AG04450 (cell line): ENCODE data around the gene NGB. TPM values are rescaled to one million over a fixed set of nuclear protein-coding genes. Genes with fewer than 3 reads are reported as not detected.

ENCODE experiments used
- CTCF ChIA-PET: fragments of 300-600, 350-600 bp; formaldehyde crosslinking; extraction: SDS; loops from one replicate; lab custom pipeline; 2022; ENCODE audit warnings: antibody characterized with exemption, inconsistent platforms; lab: Charles Lee
- POLR2A ChIA-PET: fragments of 350-600 bp; formaldehyde crosslinking; extraction: SDS; loops from one replicate; lab custom pipeline; 2021; ENCODE audit warnings: antibody characterized with exemption, inconsistent platforms; lab: Yijun Ruan, JAX
- DNase-seq: peaks from one replicate; pipeline ENCODE4 v3.0.0-alpha.2; 2011; ENCODE audit warnings: low read depth, low spot score
- H3K27ac ChIP-seq: one replicate; pipeline ENCODE4 v1.5.1; 2012; ENCODE audit warnings: low read depth, low read length, control low read depth
- H3K27me3 ChIP-seq: one replicate; pipeline ENCODE4 v1.6.0; 2012; ENCODE audit warnings: low read length; ENCODE audit not compliant: control insufficient read depth, insufficient read depth
- H3K4me3 ChIP-seq: 2 replicates; pipeline ENCODE4 v1.5.1; 2011; ENCODE audit warnings: mild to moderate bottlenecking, low read depth, low read length, control low read depth
- H3K9me3 ChIP-seq: 2 replicates; pipeline ENCODE4 v1.5.1; 2012; ENCODE audit warnings: low read length; ENCODE audit not compliant: control insufficient read depth, insufficient read depth
- CTCF ChIP-seq: IDR thresholded peaks from 2 replicates; pipeline ENCODE4 v1.5.1; 2011; ENCODE audit warnings: low read depth, low read length, control low read depth, inconsistent platforms
- polyA plus RNA-seq: library from polyadenylated mRNA; depleted of rRNA; stranded (reverse); fragments of >200 nt; gene quantifications from 2 replicates; pipeline ENCODE4 v1.2.3, GENCODE V29; 2011; rRNA removed
- small RNA-seq: library from RNA; depleted of rRNA; stranded (forward); fragments of <200 nt; gene quantifications from one replicate; pipeline ENCODE3, GENCODE V24; 2012; ENCODE audit warnings: low read depth; ENCODE audit not compliant: insufficient read length

Gene NGB
- polyA plus RNA-seq, 1 experiment, result not detected

- ChIA-PET POLR2A (no interaction called here), CTCF (no interaction called here)
- no peak for TF ChIP-seq CTCF
- no peak overlapping the region for H3K4me3 ChIP-seq
- H3K27ac ChIP-seq, result no peak overlapping the region
- H3K27me3 ChIP-seq, result no peaks in the 10 kb centered on the region
- DNase-seq, result no peak
- no peaks in the 10 kb centered on the region for H3K9me3 ChIP-seq
These were observed 49.6 kb downstream of the NGB start for GRCh38 chr14:77221241-77221871.

GRCh38 chr14:77220246-77221017 lies 50.6 kb downstream of the NGB start:
- no peak for TF ChIP-seq CTCF
- no peak for DNase-seq
- CTCF ChIA-PET, result no interaction called here
- POLR2A ChIA-PET, result no interaction called here
- Histone ChIP-seq H3K4me3 (no peak overlapping the region), H3K27ac (no peak overlapping the region), H3K9me3 (no peaks in the 10 kb centered on the region), H3K27me3 (no peaks in the 10 kb centered on the region)

GRCh38 chr14:77219591-77219990 lies 51.4 kb downstream of the NGB start:
- no peak overlapping the region for H3K27ac ChIP-seq
- ChIA-PET POLR2A (no interaction called here), CTCF (no interaction called here)
- no peak overlapping the region for H3K4me3 ChIP-seq
- TF ChIP-seq CTCF, result no peak
- H3K27me3 ChIP-seq, result no peaks in the 10 kb centered on the region
- H3K9me3 ChIP-seq, result no peaks in the 10 kb centered on the region
- DNase-seq, result no peak

- Histone ChIP-seq H3K27me3 (no peaks in the 10 kb centered on the region), H3K4me3 (no peak overlapping the region), H3K27ac (no peak overlapping the region), H3K9me3 (no peaks in the 10 kb centered on the region)
- no peak for DNase-seq
- no peak for TF ChIP-seq CTCF
- POLR2A ChIA-PET, result no interaction called here
- CTCF ChIA-PET, result no interaction called here
These were observed 53.5 kb downstream of the NGB start for GRCh38 chr14:77217551-77217950.

Small RNAs within 50 kb of the gene (small RNA-seq; reads per million reads assigned to genes)
- not detected for gene MIR1260A

Other genes starting within 250 kb of the NGB start
- 17.1 and 21.8 TPM in 2 replicates for gene IRF2BPL, start 242.5 kb downstream of the NGB start, polyA plus RNA-seq
- gene CIPC, start 172.9 kb downstream of the NGB start, polyA plus RNA-seq, result 8.9 and 9.9 TPM in 2 replicates
- gene ZDHHC22, start 129.4 kb downstream of the NGB start, polyA plus RNA-seq, result not detected in 2 replicates
- gene TMEM63C, start 89.4 kb downstream of the NGB start, polyA plus RNA-seq, result not detected in 2 replicates
- 11.0 and 17.2 TPM in 2 replicates for gene POMT2, start 49.7 kb upstream of the NGB start, polyA plus RNA-seq
- gene GSTZ1, start 49.8 kb upstream of the NGB start, polyA plus RNA-seq, result 12.4 and 16.8 TPM in 2 replicates
- gene TMED8, start 105.9 kb upstream of the NGB start, polyA plus RNA-seq, result 4.5 and 5.7 TPM in 2 replicates
- gene SAMD15, start 106.2 kb upstream of the NGB start, polyA plus RNA-seq, result 0.66 and 0.72 TPM in 2 replicates
- gene NOXRED1, start 152.3 kb upstream of the NGB start, polyA plus RNA-seq, result 0.10 and 0.16 TPM in 2 replicates
- 35.1 and 42.2 TPM in 2 replicates for gene VIPAS39, start 186.4 kb upstream of the NGB start, polyA plus RNA-seq
- 121 and 145 TPM in 2 replicates for gene AHSA1, start 186.9 kb upstream of the NGB start, polyA plus RNA-seq
- gene ISM2, start 227.6 kb upstream of the NGB start, polyA plus RNA-seq, result not detected in 2 replicates